HUES48 (cell line): Measurements from ENCODE around the gene CYP46A1.

Experiments used
- H3K27ac ChIP-seq: one replicate; pipeline ENCODE4 v1.7.0; 2013; ENCODE audit warnings: low read depth, low read length, inconsistent platforms
- H3K27me3 ChIP-seq: 2 replicates; pipeline ENCODE4 v1.6.1; 2013; ENCODE audit warnings: mild to moderate bottlenecking, low read length; ENCODE audit not compliant: control insufficient read depth, insufficient read depth
- H3K36me3 ChIP-seq: 2 replicates; pipeline ENCODE4 v1.6.1; 2013; ENCODE audit warnings: low read length; ENCODE audit not compliant: control insufficient read depth, insufficient read depth
- H3K4me1 ChIP-seq: 2 replicates; pipeline ENCODE4 v1.6.1; 2013; ENCODE audit warnings: mild to moderate bottlenecking, low read length; ENCODE audit not compliant: control insufficient read depth, insufficient read depth
- H3K4me3 ChIP-seq: 2 replicates; pipeline ENCODE4 v1.5.1; 2013; ENCODE audit warnings: mild to moderate bottlenecking, low read depth, low read length
- H3K9ac ChIP-seq: 2 replicates; pipeline ENCODE4 v1.6.1; 2013; ENCODE audit warnings: mild to moderate bottlenecking, low read depth, low read length, moderate library complexity
- H3K9me3 ChIP-seq: 2 replicates; pipeline ENCODE4 v1.6.1; 2013; ENCODE audit warnings: low read length; ENCODE audit not compliant: control insufficient read depth, insufficient read depth

Gene CYP46A1

GRCh38 chr14:99703381-99703780 lies 19.3 kb downstream of the CYP46A1 start:
- no peaks in the 10 kb centered on the region for H3K4me1 ChIP-seq
- no peak overlapping the region for H3K27ac ChIP-seq
- H3K27me3 ChIP-seq, result no peaks in the 10 kb centered on the region
- H3K9me3 ChIP-seq, result peaks cover 20% of the 10 kb centered on the region
- H3K9ac ChIP-seq, result no peak overlapping the region
- H3K4me3 ChIP-seq, result no peak overlapping the region
- no peaks in the 10 kb centered on the region for H3K36me3 ChIP-seq

DNA sequence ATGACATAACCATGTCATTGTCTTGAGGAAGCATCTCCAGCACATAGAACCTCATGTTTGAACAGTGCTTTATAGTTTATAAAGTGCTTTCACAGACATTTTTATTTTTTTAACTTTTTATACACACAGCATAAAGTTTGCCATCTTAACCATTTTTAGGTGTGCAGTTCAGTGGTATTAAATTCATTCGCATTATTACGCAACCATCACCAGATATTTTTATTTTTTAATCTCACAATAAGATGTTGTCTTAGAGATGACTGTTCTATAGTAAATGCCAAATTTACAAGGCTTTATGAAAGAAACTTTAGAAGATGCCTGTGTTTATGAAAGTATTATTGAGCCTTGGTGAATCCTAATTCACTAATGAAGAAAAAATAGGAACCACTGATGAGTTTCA lies 19.9 kb downstream of the CYP46A1 start:
- no peaks in the 10 kb centered on the region for H3K36me3 ChIP-seq
- H3K27me3 ChIP-seq, result no peaks in the 10 kb centered on the region
- H3K9ac ChIP-seq, result no peak overlapping the region
- no peak overlapping the region for H3K27ac ChIP-seq
- H3K9me3 ChIP-seq, result peaks cover 20% of the 10 kb centered on the region
- H3K4me3 ChIP-seq, result no peak overlapping the region
- no peaks in the 10 kb centered on the region for H3K4me1 ChIP-seq

GRCh38 chr14:99706107-99706900 lies 22.2 kb downstream of the CYP46A1 start:
- H3K9me3 ChIP-seq, result peaks cover 20% of the 10 kb centered on the region
- no peak overlapping the region for H3K4me3 ChIP-seq
- H3K27me3 ChIP-seq, result no peaks in the 10 kb centered on the region
- H3K9ac ChIP-seq, result no peak overlapping the region
- H3K36me3 ChIP-seq, result no peaks in the 10 kb centered on the region
- H3K4me1 ChIP-seq, result no peaks in the 10 kb centered on the region
- H3K27ac ChIP-seq, result no peak overlapping the region

GRCh38 chr14:99707420-99707819 lies 23.3 kb downstream of the CYP46A1 start:
- H3K4me1 ChIP-seq, result no peaks in the 10 kb centered on the region
- no peaks in the 10 kb centered on the region for H3K27me3 ChIP-seq
- no peaks in the 10 kb centered on the region for H3K36me3 ChIP-seq
- no peak overlapping the region for H3K4me3 ChIP-seq
- no peak overlapping the region for H3K9ac ChIP-seq
- peaks cover 14% of the 10 kb centered on the region for H3K9me3 ChIP-seq
- no peak overlapping the region for H3K27ac ChIP-seq

DNA sequence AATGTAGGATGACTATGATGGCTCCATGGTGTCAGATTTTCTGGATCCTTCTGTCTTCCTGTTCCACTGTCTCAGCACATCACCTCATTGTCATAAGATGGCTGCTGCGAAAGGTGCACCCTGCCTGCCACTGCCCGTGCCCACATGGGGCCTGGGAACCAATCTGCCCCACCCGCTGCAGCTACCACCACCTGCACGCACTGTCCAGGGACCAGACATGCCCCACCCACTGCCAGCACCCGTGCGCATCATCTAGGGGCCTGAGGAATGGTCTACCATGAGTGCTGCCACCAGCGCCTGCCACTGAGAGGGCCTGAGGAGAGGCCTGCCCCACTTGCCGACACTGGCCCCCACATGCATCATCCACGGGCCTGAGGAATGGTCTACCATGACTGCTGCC lies 23.8 kb downstream of the CYP46A1 start:
- Histone ChIP-seq H3K9ac (no peak overlapping the region), H3K27ac (no peak overlapping the region), H3K36me3 (no peaks in the 10 kb centered on the region), H3K4me1 (no peaks in the 10 kb centered on the region), H3K27me3 (no peaks in the 10 kb centered on the region), H3K4me3 (no peak overlapping the region), H3K9me3 (peaks cover 11% of the 10 kb centered on the region)

- Histone ChIP-seq H3K9ac (no peak overlapping the region), H3K27me3 (no peaks in the 10 kb centered on the region)
These were observed 24.4 kb downstream of the CYP46A1 start for GRCh38 chr14:99708449-99708848.

GRCh38 chr14:99713972-99714371 lies 29.9 kb downstream of the CYP46A1 start:
- H3K4me1 ChIP-seq, result no peaks in the 10 kb centered on the region
- H3K27ac ChIP-seq, result no peak overlapping the region
- no peaks in the 10 kb centered on the region for H3K9me3 ChIP-seq
- H3K27me3 ChIP-seq, result no peaks in the 10 kb centered on the region
- H3K9ac ChIP-seq, result no peak overlapping the region
- no peaks in the 10 kb centered on the region for H3K36me3 ChIP-seq
- H3K4me3 ChIP-seq, result no peak overlapping the region

More at GRCh38 chr14:99708449-99708848, 24.4 kb downstream of the CYP46A1 start:
- Histone ChIP-seq H3K9me3 (peaks cover 6% of the 10 kb centered on the region; the same call in 1 of the 2 replicates), H3K36me3 (no peaks in the 10 kb centered on the region), H3K27ac (no peak overlapping the region), H3K4me3 (no peak overlapping the region), H3K4me1 (no peaks in the 10 kb centered on the region)

DNA sequence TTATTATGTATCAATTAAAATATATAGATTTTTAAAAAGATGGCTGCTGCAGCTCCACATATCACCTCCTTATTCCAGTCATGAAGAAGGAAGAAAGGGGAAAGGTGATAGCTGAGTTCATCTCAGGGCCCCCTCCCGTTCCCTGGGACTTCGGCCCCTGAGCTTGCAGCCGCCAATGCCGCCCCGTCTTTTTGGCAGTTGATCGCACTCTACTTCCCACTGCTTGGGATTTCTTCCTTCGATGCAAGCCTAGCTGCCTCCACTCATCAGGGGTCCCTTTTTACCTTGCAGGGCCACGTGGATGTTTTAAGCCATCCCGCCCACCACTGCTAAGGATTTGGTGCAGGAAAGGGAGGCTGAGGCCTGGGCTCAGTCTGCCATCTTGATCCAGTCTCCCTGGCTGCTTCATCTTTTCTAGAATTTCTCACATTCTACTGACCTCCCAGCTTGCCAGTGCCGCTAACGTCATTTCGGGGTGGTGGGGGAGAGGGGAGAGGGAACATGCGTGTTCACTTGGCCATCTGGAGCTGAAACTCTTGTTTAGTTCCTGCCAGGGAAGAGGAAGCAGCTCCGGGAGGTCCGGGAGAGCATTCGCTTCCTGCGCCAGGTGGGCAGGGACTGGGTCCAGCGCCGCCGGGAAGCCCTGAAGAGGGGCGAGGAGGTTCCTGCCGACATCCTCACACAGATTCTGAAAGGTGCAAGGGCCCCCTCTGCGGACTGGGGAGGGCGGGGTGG lies 31.3 kb downstream of the CYP46A1 start:
- Histone ChIP-seq H3K4me1 (no peaks in the 10 kb centered on the region), H3K9ac (no peak overlapping the region), H3K4me3 (no peak overlapping the region), H3K36me3 (no peaks in the 10 kb centered on the region), H3K27me3 (no peaks in the 10 kb centered on the region), H3K27ac (no peak overlapping the region), H3K9me3 (no peaks in the 10 kb centered on the region)

DNA sequence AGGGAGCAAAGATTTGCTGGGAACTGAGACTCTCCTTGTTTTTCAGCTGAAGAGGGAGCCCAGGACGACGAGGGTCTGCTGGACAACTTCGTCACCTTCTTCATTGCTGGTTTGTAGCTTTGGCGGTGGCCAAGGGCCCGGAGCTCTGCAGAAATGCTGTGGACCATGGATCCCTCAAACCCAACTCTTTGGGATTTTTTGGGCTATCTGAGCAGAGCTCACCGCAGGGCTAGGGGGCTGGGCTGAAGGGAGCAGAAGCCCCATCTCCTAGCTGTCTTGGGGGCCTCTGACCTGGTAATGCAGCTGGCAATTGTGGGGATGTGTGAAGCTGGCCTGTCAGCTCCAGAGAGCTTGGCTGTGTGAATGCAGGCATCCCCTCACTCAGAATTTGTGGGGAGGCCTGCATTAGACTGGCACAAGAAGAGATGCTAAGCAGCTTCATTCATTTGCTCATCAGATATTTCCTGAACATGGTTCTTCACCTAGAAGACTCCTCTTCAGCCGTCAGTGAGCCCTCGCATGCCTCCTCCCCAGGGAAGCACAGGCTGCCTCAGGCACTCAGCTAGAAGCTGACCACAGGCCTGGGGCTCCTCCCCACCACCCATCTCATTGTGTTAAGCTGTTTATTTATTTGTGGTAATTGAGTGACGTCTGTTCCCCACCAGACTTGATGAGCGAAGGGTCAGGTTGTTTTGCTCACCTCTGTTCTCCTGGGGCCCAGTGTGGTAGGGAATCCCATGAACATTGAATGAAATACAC lies 32.2 kb downstream of the CYP46A1 start:
- H3K27ac ChIP-seq, result no peak overlapping the region
- H3K4me3 ChIP-seq, result no peak overlapping the region
- no peaks in the 10 kb centered on the region for H3K4me1 ChIP-seq
- H3K36me3 ChIP-seq, result no peaks in the 10 kb centered on the region
- H3K27me3 ChIP-seq, result no peaks in the 10 kb centered on the region
- H3K9ac ChIP-seq, result no peak overlapping the region
- H3K9me3 ChIP-seq, result no peaks in the 10 kb centered on the region

DNA sequence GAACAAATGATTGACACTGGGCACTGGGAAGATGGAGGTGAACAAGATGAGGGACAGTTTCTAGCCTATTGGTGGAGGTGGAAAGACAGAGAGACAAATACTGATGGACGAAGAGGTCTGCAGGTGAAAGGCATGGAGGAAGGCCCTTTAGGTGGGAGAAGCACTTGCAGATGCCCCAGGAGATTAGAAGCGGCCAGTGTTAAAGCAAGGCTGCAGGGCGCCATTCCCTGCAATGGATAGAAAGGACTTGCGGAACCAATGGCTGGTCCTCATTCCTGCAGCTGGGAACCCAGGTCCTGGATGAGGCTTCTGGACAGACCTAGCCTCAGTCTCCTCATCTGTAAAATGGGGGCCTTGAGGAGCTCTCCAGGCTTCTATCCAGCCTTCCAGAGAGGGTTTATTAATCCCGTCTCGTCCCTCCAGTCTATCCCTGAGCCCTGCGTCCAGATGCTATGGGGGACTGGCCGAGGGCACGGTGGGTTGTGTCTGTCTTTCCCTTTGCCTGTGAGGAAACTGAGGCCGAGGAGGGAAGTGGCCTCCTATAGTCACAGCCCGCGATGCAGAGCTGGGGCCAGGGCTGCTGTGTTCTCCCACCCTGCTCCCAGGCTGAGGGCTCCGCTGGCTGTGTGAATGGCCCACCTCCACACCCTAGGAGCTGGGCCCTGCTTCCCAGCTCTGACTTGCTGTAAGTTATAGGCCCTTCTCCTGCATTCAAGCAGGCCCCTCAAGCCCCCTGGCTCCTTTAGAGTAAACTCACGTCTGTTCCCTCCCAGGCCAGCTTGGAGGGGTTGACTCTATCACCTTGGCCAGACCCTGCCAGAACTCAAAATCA lies 33.0 kb downstream of the CYP46A1 start:
- Histone ChIP-seq H3K9ac (no peak overlapping the region), H3K27me3 (no peaks in the 10 kb centered on the region), H3K36me3 (no peaks in the 10 kb centered on the region), H3K9me3 (no peaks in the 10 kb centered on the region), H3K4me3 (no peak overlapping the region), H3K4me1 (no peaks in the 10 kb centered on the region), H3K27ac (no peak overlapping the region)
